NB4 (cell line): ENCODE results near the gene NCAPG2.

ENCODE experiments used
- DNase-seq: peaks from one replicate; pipeline ENCODE4 v3.0.0; 2010; ENCODE audit warnings: low read depth
- H3K4me3 ChIP-seq: one replicate; pipeline ENCODE4 v1.5.1; 2011; ENCODE audit warnings: mild to moderate bottlenecking, low read depth, low read length, moderate library complexity
- MYC ChIP-seq: IDR thresholded peaks from 2 replicates; pipeline ENCODE4 v1.6.1; 2011; ENCODE audit warnings: low read depth, low read length
- POLR2A ChIP-seq: IDR thresholded peaks from 2 replicates; pipeline ENCODE4 v1.6.1; 2011; ENCODE audit warnings: mild to moderate bottlenecking; ENCODE audit not compliant: insufficient read length; ENCODE audit errors: extremely low read depth
- TF ChIP-seq, protein P1 (sequence below): IDR thresholded peaks from one replicate; pipeline ENCODE4 v1.5.1; 2012; ENCODE audit warnings: low read depth, low read length
- TF ChIP-seq, protein P2 (sequence below): IDR thresholded peaks from 2 replicates; pipeline ENCODE4 v1.6.1; 2011; ENCODE audit warnings: low read depth, low read length

The NCAPG2 gene

GRCh38 chr7:158647475-158647792, 57.2 kb downstream of the NCAPG2 start:
- H3K4me3 ChIP-seq, result no peak overlapping the region
- TF ChIP-seq, protein P1, sequence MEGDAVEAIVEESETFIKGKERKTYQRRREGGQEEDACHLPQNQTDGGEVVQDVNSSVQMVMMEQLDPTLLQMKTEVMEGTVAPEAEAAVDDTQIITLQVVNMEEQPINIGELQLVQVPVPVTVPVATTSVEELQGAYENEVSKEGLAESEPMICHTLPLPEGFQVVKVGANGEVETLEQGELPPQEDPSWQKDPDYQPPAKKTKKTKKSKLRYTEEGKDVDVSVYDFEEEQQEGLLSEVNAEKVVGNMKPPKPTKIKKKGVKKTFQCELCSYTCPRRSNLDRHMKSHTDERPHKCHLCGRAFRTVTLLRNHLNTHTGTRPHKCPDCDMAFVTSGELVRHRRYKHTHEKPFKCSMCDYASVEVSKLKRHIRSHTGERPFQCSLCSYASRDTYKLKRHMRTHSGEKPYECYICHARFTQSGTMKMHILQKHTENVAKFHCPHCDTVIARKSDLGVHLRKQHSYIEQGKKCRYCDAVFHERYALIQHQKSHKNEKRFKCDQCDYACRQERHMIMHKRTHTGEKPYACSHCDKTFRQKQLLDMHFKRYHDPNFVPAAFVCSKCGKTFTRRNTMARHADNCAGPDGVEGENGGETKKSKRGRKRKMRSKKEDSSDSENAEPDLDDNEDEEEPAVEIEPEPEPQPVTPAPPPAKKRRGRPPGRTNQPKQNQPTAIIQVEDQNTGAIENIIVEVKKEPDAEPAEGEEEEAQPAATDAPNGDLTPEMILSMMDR, result no peak
- TF ChIP-seq POLR2A, result no peak
- TF ChIP-seq, protein P2, sequence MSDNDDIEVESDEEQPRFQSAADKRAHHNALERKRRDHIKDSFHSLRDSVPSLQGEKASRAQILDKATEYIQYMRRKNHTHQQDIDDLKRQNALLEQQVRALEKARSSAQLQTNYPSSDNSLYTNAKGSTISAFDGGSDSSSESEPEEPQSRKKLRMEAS, result no peak
- no peak for TF ChIP-seq MYC
- DNase-seq, result no peak

GRCh38 chr7:158646766-158647474, 57.7 kb downstream of the NCAPG2 start:
- TF ChIP-seq, protein P2, result no peak
- no peak for TF ChIP-seq MYC
- TF ChIP-seq, protein P1, result peak; percentile 72
- no peak overlapping the region for H3K4me3 ChIP-seq
- peak; percentile 50 for DNase-seq

GRCh38 chr7:158645842-158646241, 58.8 kb downstream of the NCAPG2 start:
- TF ChIP-seq MYC (no peak), POLR2A (no peak)
- TF ChIP-seq, protein P1, result no peak
- TF ChIP-seq, protein P2, result no peak
- no peak for DNase-seq
- H3K4me3 ChIP-seq, result no peak overlapping the region

DNA sequence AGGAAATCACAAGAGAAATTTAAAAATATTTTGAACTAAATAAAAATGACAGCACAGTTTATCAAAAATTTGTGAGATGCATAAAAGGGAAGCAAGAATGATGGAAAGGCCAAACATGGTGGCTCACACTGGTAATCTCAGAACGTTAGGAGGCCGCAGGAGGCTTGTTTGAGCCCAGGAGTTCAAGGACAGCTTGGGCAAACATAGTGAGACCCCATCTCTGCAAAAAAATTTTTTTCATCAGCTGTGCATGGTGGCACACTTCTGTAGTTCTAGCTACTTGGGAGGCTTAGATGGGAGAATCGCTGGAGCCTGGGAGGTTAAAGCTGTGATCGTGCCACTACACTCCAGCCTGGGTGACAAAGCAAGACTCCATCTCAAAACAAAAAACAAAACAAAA, 62.5 kb downstream of the NCAPG2 start:
- H3K4me3 ChIP-seq, result no peak overlapping the region
- TF ChIP-seq, protein P1, result no peak
- TF ChIP-seq POLR2A (no peak), MYC (no peak)
- TF ChIP-seq, protein P2, result no peak
- no peak for DNase-seq

DNA sequence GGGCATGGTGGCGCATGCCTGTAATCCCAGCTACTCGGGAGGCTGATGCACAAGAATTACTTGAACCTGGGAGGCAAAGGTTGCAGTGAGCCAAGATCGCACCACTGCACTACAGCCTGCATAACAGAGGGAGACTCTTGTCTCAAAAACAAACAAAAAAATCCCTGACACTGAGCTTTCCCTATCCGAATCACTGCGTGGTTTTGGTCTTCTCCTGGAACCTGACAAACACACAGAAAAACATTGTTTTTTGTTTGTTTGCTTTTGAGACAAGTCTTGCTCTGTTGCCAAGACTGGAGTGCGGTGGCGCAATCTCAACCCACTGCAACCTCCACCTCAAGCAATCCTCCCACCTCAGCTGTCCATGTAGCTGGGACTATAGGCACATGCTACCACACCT, 66.6 kb downstream of the NCAPG2 start:
- peak; percentile 28 for DNase-seq
- no peak overlapping the region for H3K4me3 ChIP-seq
- TF ChIP-seq POLR2A (no peak), MYC (no peak)
- TF ChIP-seq, protein P1, result no peak
- TF ChIP-seq, protein P2, result no peak
